PFSK-1 (cell line): ENCODE data around the gene SEPTIN7.

Source experiments
- FOXP2 ChIP-seq: optimal IDR thresholded peaks from 2 replicates; pipeline ENCODE3; 2011; ENCODE audit warnings: borderline replicate concordance, control low read depth, inconsistent platforms; ENCODE audit not compliant: insufficient read depth; ENCODE audit errors: extremely low read length, extremely low read depth
- POLR2AphosphoS5 ChIP-seq: IDR thresholded peaks from 2 replicates; pipeline ENCODE4 v1.6.1; 2012; ENCODE audit warnings: low read depth, mild to moderate bottlenecking, control low read depth, low read length, moderate library complexity
- REST ChIP-seq, 2 experiments: IDR thresholded peaks; 2 replicates each; pipeline versions ENCODE4 v1.6.1 to v1.8.0; 2011 to 2012; ENCODE audit warnings: low read depth in 2 of 2, low read length in 2 of 2, control low read depth in 1 of 2, inconsistent platforms in 1 of 2, mild to moderate bottlenecking in 1 of 2, moderate library complexity in 1 of 2; ENCODE audit not compliant: insufficient read depth in 1 of 2
- SIN3A ChIP-seq: IDR thresholded peaks from 2 replicates; pipeline ENCODE4 v1.6.1; 2012; ENCODE audit warnings: mild to moderate bottlenecking, low read length, moderate library complexity, borderline replicate concordance; ENCODE audit not compliant: insufficient read depth
- TAF1 ChIP-seq: IDR thresholded peaks from 2 replicates; pipeline ENCODE4 v1.6.1; 2012; ENCODE audit warnings: low read length, control low read depth, borderline replicate concordance; ENCODE audit not compliant: insufficient read depth

The SEPTIN7 gene

DNA sequence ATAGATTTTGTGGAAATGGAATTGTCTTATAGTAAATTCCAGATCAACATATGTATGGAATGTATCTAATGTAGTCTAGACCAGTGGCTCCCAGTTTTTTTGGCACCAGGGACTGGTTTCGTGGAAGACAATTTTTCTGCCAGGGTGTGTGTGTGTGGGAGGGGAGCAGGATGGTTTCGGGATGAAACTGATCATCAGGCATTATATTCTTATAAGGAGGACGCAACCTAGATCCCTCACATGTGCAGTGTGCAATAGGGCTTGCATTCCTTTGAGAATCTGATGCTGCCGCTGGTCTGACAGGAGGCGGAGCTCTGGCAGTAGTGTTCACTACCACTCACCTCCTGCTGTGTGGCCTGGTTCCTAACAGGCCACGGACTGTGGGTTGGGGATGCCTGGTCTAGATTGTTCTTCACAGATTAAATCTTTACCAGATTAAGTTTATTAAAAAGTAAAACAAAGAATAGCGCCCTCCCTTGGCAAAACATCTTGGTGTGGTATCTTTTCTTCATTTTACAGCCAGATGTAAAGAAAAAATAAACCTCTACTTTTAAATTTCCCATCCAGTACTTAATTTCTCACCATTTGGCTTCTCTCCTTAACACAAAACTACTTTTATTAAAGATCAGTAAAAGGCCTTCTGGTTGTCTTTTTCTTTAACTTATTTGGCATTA is 48.4 kb downstream of the SEPTIN7 start:
- TF ChIP-seq SIN3A: no peak
- TF ChIP-seq REST (IDR thresholded peaks at IDR 0.05; ENCODE audit: insufficient read depth in 1 of 2, low read depth in 2 of 2, low read length in 2 of 2): no peak
- TF ChIP-seq FOXP2: no peak
- no peak for TF ChIP-seq TAF1
- TF ChIP-seq POLR2AphosphoS5: no peak

DNA sequence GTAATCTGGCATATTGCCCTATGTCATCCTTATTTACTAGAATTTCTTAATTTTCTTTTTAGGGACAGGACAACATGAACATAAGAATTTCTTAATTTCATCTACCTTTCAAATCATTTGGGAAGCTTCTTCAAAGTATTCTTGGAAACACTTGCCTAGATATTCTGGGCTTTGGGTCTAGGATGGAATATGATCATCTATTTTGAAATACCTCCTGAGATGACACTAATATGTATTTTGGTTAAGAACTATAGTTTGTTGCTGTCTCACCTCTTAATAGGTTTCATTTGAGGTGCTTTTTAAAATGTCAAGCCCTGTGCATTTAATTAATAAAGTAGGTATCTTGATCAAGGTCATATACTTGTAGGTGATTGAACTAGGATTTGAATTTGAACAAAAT is 49.1 kb downstream of the SEPTIN7 start:
- TF ChIP-seq SIN3A (no peak), POLR2AphosphoS5 (no peak), FOXP2 (no peak), REST (IDR thresholded peaks at IDR 0.05; ENCODE audit: insufficient read depth in 1 of 2, low read depth in 2 of 2, low read length in 2 of 2) (no peak), TAF1 (no peak)
